LNCaP clone FGC (cell line): ENCODE data around the gene THAP11.

Experiments
- DNase-seq: peaks from one replicate; pipeline ENCODE4 v3.0.0-alpha.2; 2011; ENCODE audit warnings: low read depth
- H3K4me3 ChIP-seq: 2 replicates; pipeline ENCODE4 v1.5.1; 2011; ENCODE audit warnings: mild to moderate bottlenecking, low read depth, low read length, control low read depth
- TF ChIP-seq, protein P1 (sequence below): IDR thresholded peaks from 2 replicates; pipeline ENCODE4 v1.5.1; 2012; ENCODE audit warnings: mild to moderate bottlenecking; ENCODE audit not compliant: control insufficient read depth, insufficient read depth; ENCODE audit errors: extremely low read depth

THAP11 gene

DNA sequence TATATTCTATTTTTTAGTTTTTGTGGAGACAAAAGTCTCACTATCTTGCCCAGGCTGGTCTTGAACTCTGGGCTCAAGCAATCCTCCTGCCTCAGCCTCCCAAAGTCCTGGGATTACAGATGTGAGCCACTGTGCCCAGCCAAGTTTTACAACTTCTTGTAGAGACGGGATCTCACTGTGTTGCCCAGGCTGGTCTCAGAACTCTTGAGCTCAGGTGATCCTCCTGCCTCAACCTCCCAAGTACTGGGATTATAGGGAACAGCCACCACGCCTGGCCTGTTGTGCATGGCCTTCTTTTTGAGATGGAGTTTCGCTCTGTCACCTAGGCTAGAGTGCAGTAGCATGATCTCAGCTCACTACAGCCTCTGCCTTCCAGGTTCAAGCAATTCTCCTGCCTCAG, 11.6 kb downstream of the THAP11 start:
- DNase-seq = no peak
- TF ChIP-seq, protein P1, sequence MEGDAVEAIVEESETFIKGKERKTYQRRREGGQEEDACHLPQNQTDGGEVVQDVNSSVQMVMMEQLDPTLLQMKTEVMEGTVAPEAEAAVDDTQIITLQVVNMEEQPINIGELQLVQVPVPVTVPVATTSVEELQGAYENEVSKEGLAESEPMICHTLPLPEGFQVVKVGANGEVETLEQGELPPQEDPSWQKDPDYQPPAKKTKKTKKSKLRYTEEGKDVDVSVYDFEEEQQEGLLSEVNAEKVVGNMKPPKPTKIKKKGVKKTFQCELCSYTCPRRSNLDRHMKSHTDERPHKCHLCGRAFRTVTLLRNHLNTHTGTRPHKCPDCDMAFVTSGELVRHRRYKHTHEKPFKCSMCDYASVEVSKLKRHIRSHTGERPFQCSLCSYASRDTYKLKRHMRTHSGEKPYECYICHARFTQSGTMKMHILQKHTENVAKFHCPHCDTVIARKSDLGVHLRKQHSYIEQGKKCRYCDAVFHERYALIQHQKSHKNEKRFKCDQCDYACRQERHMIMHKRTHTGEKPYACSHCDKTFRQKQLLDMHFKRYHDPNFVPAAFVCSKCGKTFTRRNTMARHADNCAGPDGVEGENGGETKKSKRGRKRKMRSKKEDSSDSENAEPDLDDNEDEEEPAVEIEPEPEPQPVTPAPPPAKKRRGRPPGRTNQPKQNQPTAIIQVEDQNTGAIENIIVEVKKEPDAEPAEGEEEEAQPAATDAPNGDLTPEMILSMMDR = no peak
- no peak overlapping the region for H3K4me3 ChIP-seq

GRCh38 chr16:67855789-67856188, 13.7 kb downstream of the THAP11 start:
- H3K4me3 ChIP-seq = no peak overlapping the region
- TF ChIP-seq, protein P1 = no peak
- DNase-seq = no peak

- DNase-seq = no peak
These were observed 14.9 kb downstream of the THAP11 start for GRCh38 chr16:67856927-67857546.

DNA sequence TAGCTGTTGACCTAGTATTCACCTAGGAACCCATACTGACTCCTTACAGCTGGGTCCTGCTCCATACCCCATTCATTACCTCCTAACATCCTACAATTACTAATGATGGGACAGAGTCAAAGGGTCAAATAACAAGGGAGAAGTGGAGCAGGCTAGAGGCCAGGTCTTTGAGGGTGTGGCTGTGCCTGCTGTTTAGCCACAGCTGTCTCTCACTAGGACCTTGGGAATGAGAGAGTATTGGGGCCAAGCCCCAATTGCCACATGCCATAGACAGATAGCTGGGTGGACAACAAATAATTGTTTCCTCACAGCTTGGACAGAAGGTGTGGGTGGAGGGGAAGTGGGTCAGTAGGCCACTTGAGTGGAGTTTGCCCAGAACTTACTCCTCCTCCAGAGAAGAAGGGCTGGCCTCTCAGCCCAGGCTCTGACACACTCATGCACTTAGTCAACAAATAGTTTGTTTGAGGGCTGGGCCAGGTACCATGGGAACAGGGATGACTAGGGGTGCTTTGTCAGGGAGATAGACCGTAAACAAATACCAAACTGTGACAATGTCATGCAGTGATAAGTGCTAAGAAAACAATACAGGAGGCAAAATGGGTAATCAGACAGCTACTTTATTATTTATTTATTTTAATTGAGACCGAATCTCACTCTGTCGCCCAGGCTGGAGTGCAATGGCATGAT, 15.6 kb downstream of the THAP11 start:
- TF ChIP-seq, protein P1 = no peak
- H3K4me3 ChIP-seq = no peak overlapping the region
- peak; percentile 35 for DNase-seq

More at GRCh38 chr16:67856927-67857546, 14.9 kb downstream of the THAP11 start:
- TF ChIP-seq, protein P1 = no peak
- H3K4me3 ChIP-seq = no peak overlapping the region

DNA sequence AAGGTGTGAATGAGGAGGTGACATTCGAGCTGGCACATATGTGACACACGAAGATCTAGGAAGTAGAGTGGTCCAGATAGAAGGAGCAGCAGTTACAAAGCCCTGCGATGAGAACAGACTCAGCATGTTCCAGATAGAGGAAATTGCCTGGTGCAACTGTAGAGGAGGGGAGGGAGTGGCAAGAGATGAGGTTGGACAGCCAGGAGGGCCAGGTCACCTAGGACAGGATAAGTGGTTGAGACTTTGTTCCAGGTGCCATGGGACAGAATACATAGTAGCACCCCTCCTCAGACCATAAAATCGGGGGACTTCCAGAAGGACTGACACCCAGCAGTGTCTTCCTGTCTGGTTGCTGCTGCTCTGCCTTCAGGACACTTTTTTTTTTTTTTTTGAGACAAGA, 16.4 kb downstream of the THAP11 start:
- DNase-seq = no peak
- TF ChIP-seq, protein P1 = no peak
- H3K4me3 ChIP-seq = no peak overlapping the region

DNA sequence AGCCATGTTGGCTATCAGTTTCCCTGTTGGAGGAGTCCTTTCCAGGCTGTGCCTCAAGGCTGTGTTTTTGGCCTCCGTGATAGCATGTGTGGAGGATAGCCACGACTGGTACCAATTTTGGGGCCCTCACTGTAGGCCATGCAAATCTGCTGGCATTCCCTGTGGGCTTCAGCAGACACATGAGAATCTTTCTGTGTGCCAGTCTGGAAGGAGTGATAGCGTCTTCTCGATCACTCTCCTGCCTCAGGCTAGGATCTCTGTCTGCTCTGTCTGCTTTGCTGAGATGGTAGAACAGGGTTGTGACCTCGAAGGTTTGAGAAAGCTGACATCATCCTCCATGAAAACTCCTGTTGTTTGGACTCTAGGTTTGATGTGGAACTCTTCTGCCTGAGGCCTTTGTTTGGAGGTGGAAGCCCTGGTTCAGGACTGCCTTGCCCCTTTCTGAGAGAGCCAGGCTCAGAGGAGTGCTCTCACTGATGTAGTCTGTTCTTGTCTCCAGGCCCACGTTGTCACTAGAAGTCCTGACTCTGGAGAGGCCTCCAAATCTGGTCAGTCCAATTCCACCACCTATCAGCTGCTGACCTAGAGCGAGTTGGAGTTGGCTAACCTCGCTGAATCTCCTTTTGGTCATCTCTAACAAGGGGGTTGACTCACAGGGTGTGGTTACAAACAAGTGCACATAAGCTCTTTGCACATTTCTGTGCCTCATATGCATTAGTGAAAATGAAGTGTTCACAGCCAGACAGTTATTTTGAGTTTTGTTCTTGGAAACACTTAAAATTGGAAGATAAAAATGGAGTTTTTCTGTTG, 18.7 kb downstream of the THAP11 start:
- no peak for DNase-seq
- TF ChIP-seq, protein P1 = no peak
- H3K4me3 ChIP-seq = no peak overlapping the region
